IPS-11a (cell line): ENCODE measurements around the gene NXN.
"Not testable (repeated sequence)": the region's sequence is repeated elsewhere in the genome, so short reads cannot be mapped to it uniquely, and the experiment has no call there.

Experiments
- H3K4me3 ChIP-seq: one replicate; pipeline ENCODE4 v1.5.1; 2013; ENCODE audit warnings: low read depth, low read length, control low read depth

NXN gene

DNA sequence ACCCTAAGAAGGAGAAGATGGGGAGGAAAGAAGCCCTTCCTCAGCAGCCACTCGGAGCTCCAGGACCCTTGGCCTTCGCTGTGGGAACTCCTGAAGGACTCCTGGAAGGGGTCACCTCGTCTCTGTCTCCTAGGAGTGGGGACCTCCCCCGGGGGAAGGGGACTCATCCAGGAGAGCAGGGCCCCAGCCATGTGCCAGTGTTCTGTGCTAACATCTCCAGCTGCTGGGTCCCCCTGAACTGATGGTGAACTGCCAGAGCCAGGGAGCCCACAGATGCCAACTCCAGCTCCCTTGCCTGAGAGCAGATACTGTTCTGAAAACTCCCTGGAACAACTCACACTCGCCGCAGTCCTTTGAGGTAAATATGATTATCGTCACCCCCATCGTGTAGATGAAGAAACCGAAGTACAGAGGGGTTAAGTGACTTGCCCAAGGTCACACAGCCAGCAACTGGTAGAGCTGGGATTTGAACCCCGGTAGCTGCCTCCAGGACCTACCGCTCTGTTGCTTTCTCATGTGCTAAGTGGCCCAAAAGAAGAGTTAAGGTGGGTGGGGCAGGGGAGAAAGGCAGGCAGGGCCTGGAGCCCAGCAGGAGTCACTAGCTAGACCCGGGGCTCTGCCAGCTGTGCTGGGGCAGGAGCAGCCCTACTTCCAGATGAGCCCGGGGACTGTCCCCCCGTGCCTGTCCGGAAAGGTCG lies 27.9 kb upstream of the NXN start:
- no peak overlapping the region for H3K4me3 ChIP-seq

DNA sequence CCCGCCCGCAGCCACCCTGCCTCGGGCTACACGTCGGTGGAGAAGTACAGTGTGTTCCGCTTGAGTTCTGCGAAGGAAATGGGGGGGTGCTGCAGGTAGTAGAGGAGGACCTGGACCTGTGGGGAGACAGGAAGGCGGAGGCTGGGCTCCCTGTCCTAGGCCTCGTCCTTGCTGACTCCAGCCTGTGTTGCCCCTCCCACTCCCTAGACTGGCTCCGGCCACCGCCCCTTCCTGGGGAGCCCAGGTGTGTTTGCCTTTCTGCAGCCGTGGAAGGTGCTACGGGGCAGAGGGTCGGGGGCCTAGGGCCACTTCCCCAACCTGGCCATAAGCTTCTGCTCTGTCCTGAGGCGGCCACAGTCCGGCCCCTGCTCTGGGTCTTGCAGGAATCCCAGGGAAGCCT lies 26.5 kb upstream of the NXN start:
- H3K4me3 ChIP-seq: no peak overlapping the region

DNA sequence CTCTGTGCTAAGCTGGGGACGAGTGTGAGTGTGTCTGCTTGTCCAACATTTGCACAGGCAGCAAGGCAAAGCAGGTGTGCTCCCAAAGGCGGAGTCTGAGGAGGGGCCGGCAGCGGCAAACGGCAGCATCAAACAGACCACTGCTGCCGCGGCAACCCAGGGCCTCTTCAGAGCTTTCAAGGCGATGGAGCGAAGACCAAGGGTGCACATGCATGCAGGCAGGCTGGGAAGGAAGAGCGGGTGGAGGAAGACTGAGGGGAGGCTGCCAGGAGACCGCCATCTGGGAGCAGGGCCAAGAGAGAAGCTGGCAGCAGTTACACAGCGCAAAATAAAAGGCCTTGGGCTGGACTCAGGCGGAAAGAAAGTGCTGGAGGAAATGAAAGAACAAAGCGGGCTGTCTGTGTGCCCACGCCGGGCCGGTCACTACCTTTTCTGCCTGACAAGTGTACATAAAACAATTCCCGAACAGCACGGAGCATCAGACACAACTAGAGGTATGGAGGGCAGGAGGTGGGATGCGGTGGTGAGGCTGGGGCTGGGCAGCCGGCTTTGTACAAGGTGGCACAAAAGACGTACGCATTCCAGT lies 25.9 kb upstream of the NXN start:
- no peak overlapping the region for H3K4me3 ChIP-seq

DNA sequence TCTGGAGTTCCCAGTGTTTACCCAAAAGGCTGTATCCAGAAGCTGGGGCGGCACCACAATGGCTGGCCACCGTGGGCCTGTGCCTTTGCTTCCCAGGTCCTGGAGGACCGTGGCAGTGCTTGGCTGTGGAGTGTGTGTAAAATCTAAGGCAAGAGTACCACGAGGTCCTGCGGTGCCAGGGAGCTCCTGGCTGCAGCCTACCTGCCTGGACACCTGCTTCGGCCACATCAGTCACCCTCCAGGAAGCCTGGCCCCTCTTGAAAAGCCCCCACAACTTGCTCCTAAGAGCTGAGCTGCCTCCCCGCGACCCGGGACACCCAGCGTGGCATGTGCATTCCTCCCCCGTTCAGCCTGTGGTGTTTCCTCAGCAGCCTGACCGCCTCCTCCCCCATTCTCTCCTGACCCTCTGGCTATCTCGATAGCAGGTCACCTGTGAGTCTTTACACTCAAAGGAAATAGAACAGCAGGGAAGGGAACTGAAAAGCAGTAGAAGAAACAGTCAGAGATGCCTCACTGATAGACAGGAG lies 25.3 kb upstream of the NXN start:
- H3K4me3 ChIP-seq: no peak overlapping the region

- H3K4me3 ChIP-seq: no peak overlapping the region
Measured at GRCh38 chr17:1003972-1004768, 24.6 kb upstream of the NXN start.

- no peak overlapping the region for H3K4me3 ChIP-seq
Measured at GRCh38 chr17:1003633-1003971, 24.0 kb upstream of the NXN start.

- H3K4me3 ChIP-seq: no peak overlapping the region
Measured at GRCh38 chr17:1002771-1003555, 23.4 kb upstream of the NXN start.

DNA sequence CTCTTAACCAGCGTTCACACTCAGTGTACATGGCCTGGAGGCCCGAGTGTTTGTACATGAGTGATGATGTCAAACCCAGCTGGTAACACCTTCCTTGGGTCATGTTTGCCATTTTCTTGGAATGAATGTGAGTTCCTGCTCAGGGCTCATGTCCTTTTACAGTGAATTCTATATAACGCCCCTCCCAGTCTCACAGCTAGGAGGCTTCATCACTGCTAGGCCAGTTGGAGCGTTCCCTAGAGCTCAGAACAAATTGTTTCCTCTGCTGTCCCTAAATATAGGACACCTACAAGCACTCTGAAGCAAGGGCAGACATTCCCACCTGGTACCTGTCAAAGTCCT lies 22.8 kb upstream of the NXN start:
- H3K4me3 ChIP-seq: no peak overlapping the region

- H3K4me3 ChIP-seq: no peak overlapping the region
Measured at GRCh38 chr17:1001640-1002411, 22.2 kb upstream of the NXN start.

DNA sequence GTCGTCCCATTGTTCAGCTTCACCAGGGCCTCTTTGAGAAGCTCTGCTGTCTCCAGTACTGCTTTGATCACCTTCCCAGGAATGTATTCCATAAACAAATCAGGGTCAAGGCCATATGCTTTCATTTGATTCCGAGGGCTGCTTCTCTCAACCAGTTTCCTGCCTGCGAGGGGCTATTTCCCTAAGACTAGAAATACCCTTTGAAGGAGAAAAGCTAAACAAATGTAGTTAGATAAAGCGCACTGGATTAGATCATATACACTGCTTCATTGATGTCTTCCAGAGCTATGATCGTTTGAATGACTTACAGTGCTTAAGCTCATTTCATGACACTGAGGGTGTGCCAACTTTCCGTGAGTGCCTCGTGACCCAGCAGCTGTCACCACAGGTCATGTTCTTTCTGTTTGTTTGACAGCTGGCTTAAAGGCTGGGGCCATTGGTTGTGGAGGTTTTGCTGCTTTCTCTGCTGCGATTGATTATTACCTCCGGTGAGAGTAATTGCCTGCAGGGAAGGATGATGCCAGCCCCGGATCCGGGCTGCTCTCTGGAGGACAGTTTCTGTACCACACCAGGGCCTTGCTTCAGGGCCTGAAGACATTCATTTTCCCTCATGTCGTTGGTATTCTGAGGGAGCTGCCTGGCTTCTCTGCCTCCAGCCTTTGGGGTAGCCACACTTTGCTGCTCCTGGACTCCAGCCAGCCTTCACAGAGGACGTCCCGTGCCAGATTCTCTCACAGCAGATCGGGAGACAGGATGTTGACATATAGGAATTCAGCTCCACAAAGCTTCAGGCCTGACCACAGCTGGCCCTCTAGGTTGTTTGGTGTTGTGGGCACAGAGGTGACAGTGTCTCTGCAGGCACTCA lies 21.3 kb upstream of the NXN start:
- H3K4me3 ChIP-seq: no peak overlapping the region

DNA sequence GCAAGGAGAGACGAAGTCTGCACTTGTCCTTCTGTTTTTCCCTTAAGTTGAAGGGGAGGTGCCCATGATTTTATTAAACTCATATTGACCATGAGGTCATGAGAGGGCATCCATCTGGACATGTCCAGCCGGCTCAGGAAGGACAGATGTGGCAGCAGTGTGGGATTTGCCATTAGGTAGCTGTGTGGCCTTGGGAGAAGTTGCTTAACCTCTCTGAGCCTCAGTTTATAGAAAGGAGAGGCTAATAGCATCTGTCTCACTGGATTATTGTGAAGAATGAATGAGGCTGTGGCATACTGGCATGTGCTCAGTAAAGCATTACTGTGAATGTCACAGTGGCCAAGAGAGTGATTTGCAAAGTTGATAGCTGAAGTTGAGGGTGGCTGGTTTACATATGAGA lies 18.5 kb upstream of the NXN start:
- H3K4me3 ChIP-seq: peak overlapping the region; percentile 99

DNA sequence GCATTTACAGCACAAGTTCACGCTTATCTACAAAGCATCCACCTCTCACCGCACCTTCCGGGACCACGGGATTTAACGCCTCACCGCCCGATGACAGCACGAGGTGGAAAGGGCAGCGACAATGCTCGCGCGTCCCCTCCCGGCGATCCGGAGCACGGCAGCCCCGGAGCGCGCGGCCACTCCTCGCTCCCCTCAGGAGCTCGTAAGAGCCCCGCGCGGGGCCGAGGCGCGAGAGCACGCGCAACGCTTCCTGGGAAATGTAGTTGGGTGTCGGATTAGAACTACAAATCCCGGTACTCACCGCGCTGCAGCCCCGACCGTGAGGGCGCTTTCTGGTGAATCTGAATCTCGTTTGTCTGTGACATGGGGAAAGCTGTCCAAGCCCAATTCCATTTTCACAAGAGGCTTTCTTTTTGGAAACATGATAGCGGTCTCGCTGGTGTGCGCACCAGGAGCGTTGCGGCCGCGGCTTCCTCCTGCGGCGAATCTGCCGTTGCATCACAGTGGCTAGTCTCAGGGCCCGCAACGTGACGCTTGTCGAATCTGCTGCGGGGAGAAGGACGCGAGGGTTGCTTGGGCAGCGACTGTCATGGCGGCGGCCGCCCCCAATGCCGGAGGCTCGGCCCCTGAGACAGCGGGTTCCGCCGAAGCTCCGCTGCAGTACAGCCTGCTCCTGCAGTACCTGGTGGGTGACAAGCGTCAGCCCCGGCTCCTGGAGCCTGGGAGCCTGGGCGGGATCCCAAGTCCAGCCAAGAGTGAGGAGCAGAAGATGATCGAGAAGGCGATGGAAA lies 17.2 kb upstream of the NXN start, which contains the start of gene TIMM22:
Gene TIMM22 (plus strand): TSS at position 576 of the 791 bp plus-strand sequence. CDS start 14 bp downstream, at position 590.
- peak within 1 kb of the TSS; percentile 99 for H3K4me3 ChIP-seq

DNA sequence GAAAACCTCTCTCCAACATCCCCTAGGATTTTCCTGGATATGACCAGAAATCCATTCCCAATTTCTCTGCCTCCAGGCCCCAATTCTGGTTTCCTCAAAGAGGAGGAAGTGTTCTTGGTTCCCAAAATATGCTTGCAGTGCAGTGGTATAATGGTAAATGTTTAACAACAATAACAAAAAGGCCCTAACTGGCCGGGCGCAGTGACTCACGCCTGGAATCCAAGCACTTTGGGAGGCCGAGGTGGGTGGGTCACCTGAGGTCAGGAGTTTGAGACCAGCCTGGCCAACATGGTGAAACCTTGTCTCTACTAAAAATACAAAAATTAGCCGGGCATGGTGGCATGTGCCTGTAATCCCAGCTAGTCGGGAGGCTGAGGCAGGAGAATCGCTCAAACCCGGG lies 15.7 kb upstream of the NXN start:
- H3K4me3 ChIP-seq: not testable (repeated sequence)

DNA sequence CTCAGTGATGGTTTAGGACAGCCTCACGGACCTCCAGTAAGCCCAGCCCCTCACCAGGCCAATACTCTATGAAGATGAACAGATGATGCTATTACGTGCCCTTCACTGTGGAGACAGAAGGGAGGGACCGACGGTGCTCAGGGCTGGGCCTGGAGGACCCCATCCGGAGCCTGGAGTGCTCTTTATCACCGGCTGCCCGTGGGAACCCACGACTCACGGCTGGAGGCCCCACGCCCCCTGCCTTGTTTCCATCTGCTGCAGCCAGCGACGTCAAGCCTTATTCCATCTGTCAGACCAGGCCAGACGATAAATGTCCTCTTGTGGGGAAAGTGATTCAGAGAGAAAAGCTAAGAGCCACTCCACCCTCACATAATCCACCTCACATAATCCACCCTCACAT lies 13.4 kb upstream of the NXN start:
- H3K4me3 ChIP-seq: no peak overlapping the region

DNA sequence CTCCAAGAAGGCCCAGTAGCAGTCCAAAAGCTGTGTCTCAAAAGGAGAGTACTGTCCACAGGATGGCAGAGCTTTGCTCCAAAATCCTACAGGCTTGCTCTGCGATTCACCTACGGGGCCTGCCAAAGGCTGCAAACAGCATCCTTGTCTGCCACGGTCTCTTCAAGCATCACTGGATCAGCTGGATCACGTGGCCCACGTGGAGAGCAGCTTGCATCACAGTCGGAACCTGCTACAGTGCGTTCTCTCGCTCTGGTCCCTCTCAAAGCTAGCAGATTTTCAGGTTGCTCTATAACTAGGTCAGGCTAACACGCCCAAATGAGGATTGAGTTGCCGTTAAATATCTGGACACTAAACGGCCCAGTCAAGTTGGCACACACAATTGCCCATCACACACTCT lies 9.0 kb upstream of the NXN start:
- no peak overlapping the region for H3K4me3 ChIP-seq

GRCh38 chr17:987931-988330 lies 8.4 kb upstream of the NXN start:
- H3K4me3 ChIP-seq: no peak overlapping the region

DNA sequence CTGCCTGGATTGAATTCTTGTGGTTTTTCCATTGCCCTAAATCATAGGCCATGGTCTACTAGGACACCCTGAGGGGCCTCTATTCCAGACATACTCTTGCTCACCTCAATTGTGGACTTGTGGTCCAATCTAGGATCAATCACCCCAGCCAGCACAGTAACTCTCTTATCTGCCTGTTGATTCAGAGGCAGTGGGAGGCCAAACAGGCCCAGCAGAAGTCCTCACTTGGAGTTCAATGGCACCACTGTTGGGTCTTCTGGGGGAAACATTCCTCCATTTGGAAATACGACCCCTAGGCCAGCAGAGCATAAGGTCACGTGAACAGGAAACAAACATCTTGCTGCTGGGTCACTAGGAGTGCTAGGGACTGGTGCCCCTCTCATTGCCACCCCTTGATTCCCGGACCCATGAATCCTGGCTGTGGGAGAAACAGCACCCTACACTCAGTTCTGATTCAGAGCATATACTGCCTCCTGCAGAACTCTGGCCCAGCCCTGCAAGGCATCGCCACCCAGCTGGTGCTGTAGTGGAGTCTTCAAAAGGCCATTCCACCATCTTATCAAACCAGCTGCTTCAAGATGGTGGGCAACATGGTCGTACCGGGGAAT lies 6.8 kb upstream of the NXN start:
- no peak overlapping the region for H3K4me3 ChIP-seq

DNA sequence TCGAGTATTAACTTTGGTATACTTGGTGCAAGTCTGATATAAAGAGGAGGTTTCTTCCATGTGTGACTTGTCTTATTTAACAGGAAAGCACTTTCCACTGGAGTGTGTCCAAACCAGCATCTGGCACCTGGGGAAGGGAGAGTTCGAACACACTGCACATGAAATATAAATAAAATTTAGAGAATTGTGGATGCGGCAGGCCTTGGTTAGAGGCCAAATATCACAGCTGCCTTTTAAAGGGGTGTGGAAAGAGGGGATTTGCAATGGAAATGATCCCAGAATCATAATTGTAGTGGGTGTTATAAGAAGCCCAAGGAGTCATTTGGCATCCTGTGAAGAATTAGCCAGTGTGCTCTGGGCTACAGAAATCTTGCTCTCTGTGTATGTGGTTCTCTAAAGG lies 4.3 kb upstream of the NXN start:
- H3K4me3 ChIP-seq: no peak overlapping the region
